Bone marrow (tissue), 2 donors: ENCODE measurements around the gene RLIM.

ENCODE experiments used
- DNase-seq, 2 donors: peaks; one replicate each; lab custom pipeline; 2025; lab: John Stamatoyannopoulos, UW

Gene RLIM

GRCh38 chrX:74536832-74537371 is 77.5 kb downstream of the RLIM start:
- DNase-seq = no peak

GRCh38 chrX:74536152-74536831 is 78.1 kb downstream of the RLIM start:
- peak in 1 of 2 donors; percentile 9 for DNase-seq

- peak in 1 of 2 donors; percentile 28 for DNase-seq
Observed at GRCh38 chrX:74535408-74536151, 78.8 kb downstream of the RLIM start.
